ENCODE measurements around the gene PEAR1.

- TF ChIP-seq POLR2AphosphoS5 (IDR thresholded peaks at IDR 0.05; ENCODE audit: borderline replicate concordance, low read depth, low read length): no peak
- no peak for TF ChIP-seq EZH2 (IDR thresholded peaks at IDR 0.05)
- no peak for TF ChIP-seq FOXP2 (optimal IDR thresholded peaks at IDR 0.05; ENCODE audit: control extremely low read depth, extremely low read length, insufficient read depth)
These were observed 13.6 kb upstream of the PEAR1 start for GRCh38 chr1:156879876-156880275.
